GM12878 (cell line): ENCODE data around the gene GMCL2. TPM values are rescaled to one million over a fixed set of nuclear protein-coding genes. Genes with fewer than 3 reads are reported as not detected.
A peak's percentile ranks its signal among the peaks of the same experiment; 100 is the strongest.

Source experiments
- ATAC-seq: fragments of 200-7000 bp; cut with Tn5 transposase; 3 replicates; pipeline ENCODE4 v1.9.1; 2020; ENCODE audit warnings: mild to moderate bottlenecking, moderate library complexity
- BruUV-seq: library from RNA; stranded (reverse); fragments of 400-500 nt; replicated peaks from 2 replicates; lab custom pipeline; 2021; lab: Mats Ljungman, UMichigan
- CTCF ChIA-PET: fragments of 300-600 bp; sonication (Branson Sonifier 250); formaldehyde crosslinking; extraction: SDS; loops from one replicate; lab custom pipeline; 2021; ENCODE audit warnings: inconsistent platforms; lab: Yijun Ruan, JAX
- POLR2A ChIA-PET: fragments of 350-600 bp; formaldehyde crosslinking; extraction: SDS; loops from one replicate; lab custom pipeline; 2021; ENCODE audit warnings: inconsistent platforms; lab: Charles Lee
- RAD21 ChIA-PET: fragments of 300-600 bp; sonication (Branson Sonifier 250); formaldehyde crosslinking; loops from one replicate; lab custom pipeline; 2023; ENCODE audit warnings: antibody characterized with exemption; ENCODE audit not compliant: unreplicated experiment; lab: Charles Lee
- SMC1A ChIA-PET: fragments of 300-600 bp; sonication (Branson Sonifier 250); formaldehyde crosslinking; loops from one replicate; lab custom pipeline; 2023; ENCODE audit not compliant: unreplicated experiment, uncharacterized antibody; lab: Charles Lee
- DNase-seq: peaks from one replicate; pipeline ENCODE4 v3.0.0-alpha.2; 2011; ENCODE audit warnings: low read depth, low spot score
- FAIRE-seq: peaks from 3 replicates; lab custom pipeline; 2011; peaks lifted over from hg19 to GRCh38; lab: Jason Lieb, UNC
- H2AFZ ChIP-seq: 2 replicates; pipeline ENCODE4 v1.6.0; 2011; ENCODE audit warnings: low read depth, low read length, control low read depth; ENCODE audit not compliant: control insufficient read depth
- H3K27ac ChIP-seq: 2 replicates; pipeline ENCODE4 v1.5.1; 2011; ENCODE audit warnings: control low read depth; ENCODE audit not compliant: control insufficient read depth, insufficient read depth
- H3K27me3 ChIP-seq, 2 experiments: replicated peaks in 1 of 2; 2 replicates each; pipeline versions ENCODE4 v1.6.0 to v1.6.1; 2011; ENCODE audit warnings: low read length in 1 of 2; ENCODE audit not compliant: control insufficient read depth in 2 of 2, insufficient read depth in 2 of 2
- H3K36me3 ChIP-seq, 2 experiments: 2 replicates each; pipeline ENCODE4 v1.5.1; 2011; ENCODE audit warnings: low read length in 1 of 2; ENCODE audit not compliant: control insufficient read depth in 2 of 2, insufficient read depth in 2 of 2
- H3K4me1 ChIP-seq: 2 replicates; pipeline ENCODE4 v1.6.1; 2011; ENCODE audit warnings: mild to moderate bottlenecking, low read length, moderate library complexity, mixed read lengths; ENCODE audit not compliant: control insufficient read depth, insufficient read depth
- H3K4me2 ChIP-seq: 2 replicates; pipeline ENCODE4 v1.6.0; 2011; ENCODE audit warnings: control low read depth; ENCODE audit not compliant: control insufficient read depth, insufficient read depth
- H3K4me3 ChIP-seq: fragments of 200-600 bp; sonication (generic); 2 replicates; pipeline ENCODE4 v1.5.1; 2016
- H3K79me2 ChIP-seq: 2 replicates; pipeline ENCODE4 v1.6.0; 2011; ENCODE audit warnings: low read length; ENCODE audit not compliant: control insufficient read depth, insufficient read depth
- H3K9ac ChIP-seq: 2 replicates; pipeline ENCODE4 v1.8.0; 2011; ENCODE audit warnings: low read length, control low read depth, mixed read lengths; ENCODE audit not compliant: control insufficient read depth, insufficient read depth
- H3K9me3 ChIP-seq: replicated peaks from 3 replicates; pipeline ENCODE4 v1.5.1; 2011; ENCODE audit warnings: mild to moderate bottlenecking, low read length; ENCODE audit not compliant: control insufficient read depth, insufficient read depth
- H4K20me1 ChIP-seq: 2 replicates; pipeline ENCODE4 v1.6.0; 2011; ENCODE audit not compliant: control insufficient read depth, insufficient read depth
- BACH1 ChIP-seq: fragments of 450-650 bp; IDR thresholded peaks from 2 replicates; pipeline ENCODE4 v1.6.1; 2017; ENCODE audit warnings: mild to moderate bottlenecking, borderline replicate concordance
- CREM ChIP-seq: IDR thresholded peaks from 2 replicates; pipeline ENCODE4 v1.6.1; 2014; ENCODE audit warnings: antibody characterized with exemption, low read depth
- IKZF1 ChIP-seq: fragments of 450-650 bp; conservative IDR thresholded peaks from 2 replicates; pipeline ENCODE4 v1.6.1; 2017; ENCODE audit warnings: antibody characterized with exemption, mild to moderate bottlenecking
- NBN ChIP-seq: fragments of 450-650 bp; IDR thresholded peaks from 2 replicates; pipeline ENCODE4 v1.6.1; 2016
- RCOR1 ChIP-seq: conservative IDR thresholded peaks from 2 replicates; pipeline ENCODE4 v1.6.1; 2012; ENCODE audit warnings: low read depth, low read length, improper control_type of control experiment
- RELA ChIP-seq: fragments of 450-650 bp; IDR thresholded peaks from 2 replicates; pipeline ENCODE4 v1.8.0; 2014; ENCODE audit warnings: borderline replicate concordance; ENCODE audit not compliant: partially characterized antibody
- WGBS: methylation state at CpG from one replicate; pipeline ENCODE4 v1.1.6; 2016; ENCODE audit warnings: low lambda C conversion rate; ENCODE audit not compliant: insufficient replicate concordance, insufficient coverage; ENCODE audit errors: missing lambda C conversion rate; 5-methylcytosine and 5-hydroxymethylcytosine counted together
- in situ Hi-C: fragments of 300-500 bp; cut with MboI; formaldehyde crosslinking; loops from 9 replicates; pipeline ENCODE4 v1.14.3; 2018; ENCODE audit warnings: mixed read lengths
- intact Hi-C: fragments of 100-400 bp; cut with micrococcal nuclease; formaldehyde crosslinking; loops from one replicate; pipeline ENCODE4 v1.14.2; 2022; ENCODE audit not compliant: unreplicated experiment
- polyA plus RNA-seq, 11 experiments: library from polyadenylated mRNA; depleted of rRNA in 4 of 11; unstranded in 6 of 11; stranded (reverse) in 5 of 11; fragments of >200 nt; fragmentation: Nextera tagmentation in 4 of 11; fragmentation: Illumina TruSeq in 1 of 11; extraction: Ambion mirVana in 4 of 11; extraction: Trizol in 1 of 11; gene quantifications; 1 replicate in 1 of 11; 2 replicates in 10 of 11; pipeline versions ENCODE4 v1.2.1 to v1.2.3, GENCODE V29; 2011 to 2016; ENCODE audit warnings: inconsistent platforms in 2 of 11, missing spikeins in 2 of 11, low read depth in 1 of 11
- total RNA-seq, 4 experiments: library from RNA; depleted of rRNA in 3 of 4; stranded (reverse); fragments of >200 nt in 3 of 4; fragmentation: Illumina TruSeq in 1 of 4; extraction: Trizol in 1 of 4; gene quantifications; 2 replicates each; pipeline versions ENCODE4 v1.2.1 to v1.2.3, GENCODE V29; 2013 to 2021
- TF ChIP-seq, protein P1 (sequence below): IDR thresholded peaks from 2 replicates; pipeline ENCODE4 v1.6.1; 2012; ENCODE audit warnings: low read depth, low read length, improper control_type of control experiment

GMCL2 gene
- total and polyA plus RNA-seq, 10 of the 15 experiments (the other 5 are each of a cell fraction or from before 2014, with no cell fraction given), result 0.07 TPM; not detected in 9

DNA sequence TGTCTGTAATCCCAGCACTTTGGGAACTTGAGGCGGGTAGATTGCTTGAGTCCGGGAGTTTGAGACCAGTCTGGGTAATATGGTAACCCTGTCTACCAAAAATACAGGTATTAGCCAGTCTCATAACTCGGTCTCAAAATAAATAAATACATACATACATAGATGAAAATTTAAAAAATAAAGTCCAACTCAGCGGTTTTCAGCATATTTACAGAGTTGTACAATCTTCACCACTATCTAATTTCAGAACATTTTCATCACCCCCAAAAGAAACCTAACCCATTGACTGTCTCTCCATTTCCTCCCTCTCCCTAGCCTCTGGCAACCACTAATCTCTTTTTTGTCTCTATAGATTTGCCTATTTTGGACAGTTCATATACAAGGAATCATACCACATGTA, 45.6 kb downstream of the GMCL2 start:
- RAD21 ChIA-PET, result interaction anchor here (0.9 kb wide), 1 partner anchor 67 kb away, joined by 3 read pairs; no protein-coding TSS in a partner anchor
- Histone ChIP-seq H3K4me3 (no peak overlapping the region), H3K27ac (no peak overlapping the region)
- 86% methylated on average over 4 of the region's 4 CpGs for WGBS
- POLR2A ChIA-PET, result interaction anchor here (0.6 kb wide), 1 partner anchor 15 kb away, joined by 4 read pairs; no protein-coding TSS in a partner anchor
- TF ChIP-seq RCOR1 (no peak), CREM (no peak), IKZF1 (no peak), BACH1 (no peak), RELA (no peak), NBN (no peak)
- TF ChIP-seq, protein P1, sequence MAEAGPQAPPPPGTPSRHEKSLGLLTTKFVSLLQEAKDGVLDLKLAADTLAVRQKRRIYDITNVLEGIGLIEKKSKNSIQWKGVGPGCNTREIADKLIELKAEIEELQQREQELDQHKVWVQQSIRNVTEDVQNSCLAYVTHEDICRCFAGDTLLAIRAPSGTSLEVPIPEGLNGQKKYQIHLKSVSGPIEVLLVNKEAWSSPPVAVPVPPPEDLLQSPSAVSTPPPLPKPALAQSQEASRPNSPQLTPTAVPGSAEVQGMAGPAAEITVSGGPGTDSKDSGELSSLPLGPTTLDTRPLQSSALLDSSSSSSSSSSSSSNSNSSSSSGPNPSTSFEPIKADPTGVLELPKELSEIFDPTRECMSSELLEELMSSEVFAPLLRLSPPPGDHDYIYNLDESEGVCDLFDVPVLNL, result no peak
- TF ChIP-seq, all 136 proteins: peak for 0
- Histone ChIP-seq H3K4me1 (peaks cover 10% of the 10 kb centered on the region), H2AFZ (no peak overlapping the region), H3K9ac (no peak overlapping the region), H3K4me2 (no peak overlapping the region), H3K27me3 (no peaks in the 10 kb centered on the region), H3K36me3 (peaks cover 21 to 27% of the 10 kb centered on the region in 2 experiments), H3K9me3 (no peaks in the 10 kb centered on the region), H4K20me1 (no peaks in the 10 kb centered on the region), H3K79me2 (no peaks in the 10 kb centered on the region)
- DNase-seq, result no peak
- TSS peak; percentile 27 for BruUV-seq
- intact Hi-C loops (no loop called here), in situ Hi-C loops (no loop called here)
- FAIRE-seq, result no peak
- ChIA-PET CTCF (interaction anchor here (1.5 to 13.8 kb wide), 3 partner anchors 12 to 65 kb away, joined by 3 to 183 read pairs (median 6); partner anchors contain the start of gene NHP2), SMC1A (interaction anchor here (0.7 to 1.3 kb wide), 2 partner anchors 64 to 65 kb away, joined by 3 to 5 read pairs; no protein-coding TSS in a partner anchor)
- no peak for ATAC-seq
